ENCODE results near the gene ING5.

ING5 gene

DNA sequence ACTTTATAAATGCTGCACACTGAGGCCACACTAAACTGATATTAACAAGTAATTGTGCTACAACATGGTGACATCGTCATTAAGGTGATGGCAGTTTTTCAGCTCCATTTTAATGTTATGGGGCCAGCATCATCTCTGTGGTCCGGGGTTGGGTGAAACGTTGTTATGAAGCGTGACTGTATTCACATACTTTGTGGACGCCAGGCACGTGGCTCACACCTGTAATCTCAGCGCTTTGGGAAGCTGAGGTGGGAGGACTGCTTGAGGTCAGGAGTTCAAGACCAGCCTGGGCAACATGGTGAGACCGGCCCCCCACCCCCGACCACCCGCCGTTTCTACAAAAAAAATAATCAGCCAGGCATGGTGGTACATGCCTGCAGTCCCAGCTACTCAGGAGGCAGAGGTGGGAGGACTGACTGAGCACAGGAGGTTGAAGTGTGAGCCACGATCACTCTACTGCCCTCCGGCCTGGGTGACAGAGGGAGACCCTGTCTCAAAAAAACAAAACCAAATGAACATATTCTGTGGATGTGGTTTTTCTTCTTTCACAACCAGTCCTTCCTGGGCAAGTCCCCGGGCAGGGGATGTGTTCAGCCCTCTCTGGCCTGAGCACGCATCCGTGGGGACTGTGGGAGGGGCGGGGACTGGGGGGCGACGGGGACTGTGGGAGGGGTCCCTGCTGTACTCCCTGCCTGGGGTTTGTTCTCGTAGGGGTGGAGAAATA lies 61.9 kb downstream of the ING5 start:
- Histone ChIP-seq H3K4me1 (ENCODE audit: control insufficient read depth in 5 of 5, insufficient read depth in 5 of 5, low read length in 5 of 5) (no peaks in the 10 kb centered on the region), H3K9me3 (ENCODE audit: control insufficient read depth in 5 of 5, low read length in 5 of 5) (peaks cover 0 to 6% (median 4%) of the 10 kb centered on the region in 5 donors), H3K36me3 (ENCODE audit: control insufficient read depth in 5 of 5, insufficient read depth in 5 of 5, low read length in 5 of 5) (peaks cover 4 to 38% (median 20%) of the 10 kb centered on the region in 5 donors), H3K4me3 (ENCODE audit: low read depth in 1 of 5, low read length in 5 of 5) (no peak overlapping the region), H3K27ac (ENCODE audit: low read depth, low read length) (no peak overlapping the region), H3K27me3 (ENCODE audit: control insufficient read depth in 5 of 5, insufficient read depth in 4 of 5, low read length in 5 of 5) (no peaks in the 10 kb centered on the region), H3K9ac (ENCODE audit: low read length in 5 of 5) (no peak overlapping the region)

- Histone ChIP-seq H3K9me3 (ENCODE audit: control insufficient read depth in 5 of 5, low read length in 5 of 5) (peaks cover 0 to 6% (median 4%) of the 10 kb centered on the region in 5 donors), H3K27ac (ENCODE audit: low read depth, low read length) (no peak overlapping the region), H3K36me3 (ENCODE audit: control insufficient read depth in 5 of 5, insufficient read depth in 5 of 5, low read length in 5 of 5) (peaks cover 0 to 31% (median 14%) of the 10 kb centered on the region in 5 donors), H3K4me1 (ENCODE audit: control insufficient read depth in 5 of 5, insufficient read depth in 5 of 5, low read length in 5 of 5) (no peaks in the 10 kb centered on the region), H3K4me3 (ENCODE audit: low read depth in 1 of 5, low read length in 5 of 5) (no peak overlapping the region), H3K27me3 (ENCODE audit: control insufficient read depth in 5 of 5, insufficient read depth in 4 of 5, low read length in 5 of 5) (no peaks in the 10 kb centered on the region), H3K9ac (ENCODE audit: low read length in 5 of 5) (no peak overlapping the region)
Measured at GRCh38 chr2:241764275-241765241, 62.7 kb downstream of the ING5 start.

DNA sequence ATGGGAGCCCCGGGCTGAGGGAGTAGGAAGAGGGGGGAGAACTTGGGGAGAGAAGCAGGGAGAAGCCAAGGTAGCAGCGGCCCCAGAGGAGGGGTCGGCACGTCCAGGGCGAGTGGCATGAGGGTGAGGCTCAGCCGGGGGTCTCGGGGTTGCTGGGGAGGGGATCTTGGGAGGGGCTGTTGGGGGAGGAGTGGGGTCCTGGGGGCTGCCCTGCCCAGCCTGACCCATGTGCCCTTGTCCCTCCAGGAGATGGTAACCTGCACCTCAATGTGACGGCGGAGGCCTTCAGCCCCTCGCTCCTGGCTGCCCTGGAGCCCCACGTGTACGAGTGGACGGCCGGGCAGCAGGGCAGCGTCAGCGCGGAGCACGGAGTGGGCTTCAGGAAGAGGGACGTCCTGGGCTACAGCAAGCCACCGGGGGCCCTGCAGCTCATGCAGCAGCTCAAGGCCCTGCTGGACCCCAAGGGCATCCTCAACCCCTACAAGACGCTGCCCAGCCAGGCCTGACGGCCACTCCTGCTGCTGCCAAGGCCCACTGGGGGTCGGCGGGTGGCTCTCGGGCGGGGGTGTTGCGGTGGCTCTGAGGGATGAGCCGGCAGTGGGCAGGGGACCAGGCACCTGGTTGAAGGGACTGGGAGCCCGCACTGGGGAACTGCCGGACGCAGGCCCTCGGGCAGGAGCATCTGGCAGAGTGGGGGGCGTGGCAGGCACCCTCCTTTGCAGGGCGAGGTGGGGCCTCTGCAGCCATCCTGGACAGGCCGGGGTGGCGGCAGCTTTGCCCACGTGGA lies 65.8 kb downstream of the ING5 start:
- H3K36me3 ChIP-seq (ENCODE audit: control insufficient read depth in 5 of 5, insufficient read depth in 5 of 5, low read length in 5 of 5): peaks cover 0 to 21% (median 9%) of the 10 kb centered on the region in 5 donors
- H3K4me1 ChIP-seq (ENCODE audit: control insufficient read depth in 5 of 5, insufficient read depth in 5 of 5, low read length in 5 of 5): peaks cover 0 to 20% (median 17%) of the 10 kb centered on the region in 5 donors
- H3K9ac ChIP-seq (ENCODE audit: low read length in 5 of 5): no peak overlapping the region
- no peak overlapping the region for H3K27ac ChIP-seq (ENCODE audit: low read depth, low read length)
- H3K4me3 ChIP-seq (ENCODE audit: low read depth in 1 of 5, low read length in 5 of 5): no peak overlapping the region
- H3K27me3 ChIP-seq (ENCODE audit: control insufficient read depth in 5 of 5, insufficient read depth in 4 of 5, low read length in 5 of 5): peaks cover 0 to 6% (median under 1%) of the 10 kb centered on the region in 5 donors
- H3K9me3 ChIP-seq (ENCODE audit: control insufficient read depth in 5 of 5, low read length in 5 of 5): no peaks in the 10 kb centered on the region

DNA sequence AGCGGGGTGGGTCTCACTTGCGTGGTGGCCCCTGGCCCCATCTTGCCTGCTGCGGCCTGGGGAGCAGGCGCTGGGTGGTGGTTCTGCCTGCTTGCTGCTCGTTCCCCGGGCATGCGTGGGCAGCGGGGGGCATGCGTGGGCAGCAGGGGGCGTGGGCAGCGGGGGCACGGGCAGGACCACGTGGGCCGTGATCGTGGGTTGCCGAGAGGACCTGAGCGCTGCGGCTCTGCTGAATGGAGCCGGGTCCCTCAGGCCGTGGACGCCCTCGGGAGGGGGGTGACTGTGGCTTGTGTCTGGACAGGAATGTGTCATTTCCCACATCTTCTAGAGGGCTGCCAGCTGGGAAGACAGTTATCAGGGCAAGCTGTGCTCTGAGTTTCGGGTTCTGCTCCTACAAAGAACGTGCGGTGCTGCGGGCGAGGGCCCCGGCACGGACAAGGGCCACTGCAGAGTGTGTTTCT lies 66.4 kb downstream of the ING5 start:
- Histone ChIP-seq H3K36me3 (ENCODE audit: control insufficient read depth in 5 of 5, insufficient read depth in 5 of 5, low read length in 5 of 5) (peaks cover 0 to 16% (median 5%) of the 10 kb centered on the region in 5 donors), H3K27ac (ENCODE audit: low read depth, low read length) (no peak overlapping the region), H3K4me3 (ENCODE audit: low read depth in 1 of 5, low read length in 5 of 5) (no peak overlapping the region), H3K9ac (ENCODE audit: low read length in 5 of 5) (no peak overlapping the region), H3K27me3 (ENCODE audit: control insufficient read depth in 5 of 5, insufficient read depth in 4 of 5, low read length in 5 of 5) (peaks cover 0 to 8% (median 6%) of the 10 kb centered on the region in 5 donors), H3K4me1 (ENCODE audit: control insufficient read depth in 5 of 5, insufficient read depth in 5 of 5, low read length in 5 of 5) (peaks cover 0 to 20% (median 17%) of the 10 kb centered on the region in 5 donors), H3K9me3 (ENCODE audit: control insufficient read depth in 5 of 5, low read length in 5 of 5) (no peaks in the 10 kb centered on the region)

DNA sequence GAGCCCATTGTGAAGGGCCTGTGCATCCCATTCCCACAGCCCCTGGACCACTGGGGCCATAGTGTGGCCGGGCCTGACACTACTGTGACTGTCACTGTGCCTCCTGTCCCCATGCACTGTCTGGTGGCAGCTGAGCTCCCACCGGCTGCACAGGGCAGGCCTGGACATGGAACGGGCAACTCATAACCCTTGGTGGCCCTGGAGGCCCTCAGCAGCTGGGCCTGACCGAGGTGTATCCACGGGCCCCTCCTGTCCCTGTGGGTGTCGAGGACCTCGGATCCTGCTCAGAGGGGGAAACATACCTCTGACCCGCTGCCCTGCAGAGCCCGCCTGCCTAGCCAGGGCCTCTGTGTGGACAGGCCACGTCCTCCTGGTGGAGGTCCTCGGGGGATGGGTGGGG lies 67.0 kb downstream of the ING5 start:
- peaks cover 0 to 11% (median 3%) of the 10 kb centered on the region in 5 donors for H3K36me3 ChIP-seq (ENCODE audit: control insufficient read depth in 5 of 5, insufficient read depth in 5 of 5, low read length in 5 of 5)
- H3K4me3 ChIP-seq (ENCODE audit: low read depth in 1 of 5, low read length in 5 of 5): no peak overlapping the region
- no peak overlapping the region for H3K9ac ChIP-seq (ENCODE audit: low read length in 5 of 5)
- no peak overlapping the region for H3K27ac ChIP-seq (ENCODE audit: low read depth, low read length)
- H3K27me3 ChIP-seq (ENCODE audit: control insufficient read depth in 5 of 5, insufficient read depth in 4 of 5, low read length in 5 of 5): peaks cover 4 to 13% (median 11%) of the 10 kb centered on the region in 5 donors
- H3K4me1 ChIP-seq (ENCODE audit: control insufficient read depth in 5 of 5, insufficient read depth in 5 of 5, low read length in 5 of 5): peaks cover 0 to 20% (median 17%) of the 10 kb centered on the region in 5 donors
- H3K9me3 ChIP-seq (ENCODE audit: control insufficient read depth in 5 of 5, low read length in 5 of 5): no peaks in the 10 kb centered on the region

DNA sequence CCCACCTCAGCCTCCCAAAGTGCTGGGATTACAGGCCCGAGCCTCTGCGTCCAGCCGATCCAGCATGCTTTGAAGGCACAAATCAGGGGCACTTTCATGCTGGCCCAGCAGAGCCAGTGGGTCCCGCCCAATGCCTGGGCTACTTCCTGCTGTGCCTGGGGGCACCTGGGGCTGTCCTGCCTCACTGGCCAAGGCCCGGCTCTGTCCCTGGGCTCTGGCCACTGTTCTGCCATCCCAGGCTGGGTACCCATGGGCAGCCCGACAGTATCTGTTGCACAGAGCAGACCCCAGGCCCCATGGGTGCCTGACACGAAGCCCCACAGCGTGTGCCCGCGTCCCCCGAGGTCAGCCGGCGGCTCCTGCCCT lies 68.0 kb downstream of the ING5 start:
- Histone ChIP-seq H3K9me3 (ENCODE audit: control insufficient read depth in 5 of 5, low read length in 5 of 5) (no peaks in the 10 kb centered on the region), H3K27ac (ENCODE audit: low read depth, low read length) (no peak overlapping the region), H3K9ac (ENCODE audit: low read length in 5 of 5) (no peak overlapping the region), H3K4me1 (ENCODE audit: control insufficient read depth in 5 of 5, insufficient read depth in 5 of 5, low read length in 5 of 5) (peaks cover 0 to 20% (median 17%) of the 10 kb centered on the region in 5 donors), H3K27me3 (ENCODE audit: control insufficient read depth in 5 of 5, insufficient read depth in 4 of 5, low read length in 5 of 5) (peaks cover 8 to 20% (median 17%) of the 10 kb centered on the region in 5 donors), H3K4me3 (ENCODE audit: low read depth in 1 of 5, low read length in 5 of 5) (no peak overlapping the region), H3K36me3 (ENCODE audit: control insufficient read depth in 5 of 5, insufficient read depth in 5 of 5, low read length in 5 of 5) (peaks cover 0 to 7% (median under 1%) of the 10 kb centered on the region in 5 donors)

GRCh38 chr2:241770185-241770935 lies 68.5 kb downstream of the ING5 start:
- Histone ChIP-seq H3K4me3 (ENCODE audit: low read depth in 1 of 5, low read length in 5 of 5) (no peak overlapping the region), H3K27ac (ENCODE audit: low read depth, low read length) (no peak overlapping the region), H3K36me3 (ENCODE audit: control insufficient read depth in 5 of 5, insufficient read depth in 5 of 5, low read length in 5 of 5) (peaks cover 0 to 7% (median 0%) of the 10 kb centered on the region in 5 donors), H3K4me1 (ENCODE audit: control insufficient read depth in 5 of 5, insufficient read depth in 5 of 5, low read length in 5 of 5) (peaks cover 0 to 20% (median 17%) of the 10 kb centered on the region in 5 donors), H3K9me3 (ENCODE audit: control insufficient read depth in 5 of 5, low read length in 5 of 5) (no peaks in the 10 kb centered on the region), H3K27me3 (ENCODE audit: control insufficient read depth in 5 of 5, insufficient read depth in 4 of 5, low read length in 5 of 5) (peaks cover 14 to 26% (median 19%) of the 10 kb centered on the region in 5 donors), H3K9ac (ENCODE audit: low read length in 5 of 5) (no peak overlapping the region)

GRCh38 chr2:241770936-241771285 lies 69.1 kb downstream of the ING5 start:
- H3K9ac ChIP-seq (ENCODE audit: low read length in 5 of 5): no peak overlapping the region
- peaks cover 0 to 20% (median 17%) of the 10 kb centered on the region in 5 donors for H3K4me1 ChIP-seq (ENCODE audit: control insufficient read depth in 5 of 5, insufficient read depth in 5 of 5, low read length in 5 of 5)
- H3K9me3 ChIP-seq (ENCODE audit: control insufficient read depth in 5 of 5, low read length in 5 of 5): no peaks in the 10 kb centered on the region
- no peak overlapping the region for H3K27ac ChIP-seq (ENCODE audit: low read depth, low read length)
- peaks cover 0 to 7% (median 0%) of the 10 kb centered on the region in 5 donors for H3K36me3 ChIP-seq (ENCODE audit: control insufficient read depth in 5 of 5, insufficient read depth in 5 of 5, low read length in 5 of 5)
- no peak overlapping the region for H3K4me3 ChIP-seq (ENCODE audit: low read depth in 1 of 5, low read length in 5 of 5)
- H3K27me3 ChIP-seq (ENCODE audit: control insufficient read depth in 5 of 5, insufficient read depth in 4 of 5, low read length in 5 of 5): peaks cover 16 to 31% (median 19%) of the 10 kb centered on the region in 5 donors

Data from subcutaneous abdominal adipose tissue (tissue), 5 donors.